A549 (cell line): Measurements from ENCODE around the gene OR5T3.

Experiments
- BHLHE40 ChIP-seq: IDR thresholded peaks from 2 replicates; pipeline ENCODE4 v1.6.1; 2012; ENCODE audit warnings: low read depth, low read length, inconsistent platforms
- CHD4 ChIP-seq: fragments of 200-600 bp; sonication (generic); IDR thresholded peaks from 2 replicates; pipeline ENCODE4 v1.6.1; 2016; ENCODE audit warnings: antibody characterized with exemption, mild to moderate bottlenecking, borderline replicate concordance
- CTCF ChIP-seq: fragments of >200 bp; sonication (Bioruptor Twin); formaldehyde crosslinking; IDR thresholded peaks from 3 replicates; pipeline ENCODE4 v1.5.1; 2016
- HDAC2 ChIP-seq: fragments of 200-600 bp; sonication (generic); IDR thresholded peaks from 2 replicates; pipeline ENCODE4 v1.6.1; 2016
- KDM1A ChIP-seq: fragments of 200-600 bp; sonication (generic); IDR thresholded peaks from 2 replicates; pipeline ENCODE4 v1.6.1; 2016; ENCODE audit warnings: low read depth, mild to moderate bottlenecking
- NFE2L2 ChIP-seq: fragments of 150-350 bp; conservative IDR thresholded peaks from 2 replicates; pipeline ENCODE4 v1.6.1; 2014; ENCODE audit warnings: low read length
- NR3C1 ChIP-seq: fragments of >200 bp; sonication (Bioruptor Twin); formaldehyde crosslinking; IDR thresholded peaks from 3 replicates; pipeline ENCODE4 v1.6.1; 2017
- POLR2A ChIP-seq: IDR thresholded peaks from 2 replicates; pipeline ENCODE4 v1.6.1; 2012; ENCODE audit warnings: mild to moderate bottlenecking, low read length
- POLR2AphosphoS2 ChIP-seq: conservative IDR thresholded peaks from 2 replicates; pipeline ENCODE4 v1.6.1; 2012; ENCODE audit warnings: low read length, improper control_type of control experiment, inconsistent platforms
- RAD21 ChIP-seq, 2 experiments: fragments of >200 bp in 1 of 2; sonication (Bioruptor Twin) in 1 of 2; formaldehyde crosslinking in 1 of 2; IDR thresholded peaks in 1 of 2; conservative IDR thresholded peaks in 1 of 2; 2 replicates in 1 of 2; 3 replicates in 1 of 2; pipeline ENCODE4 v1.6.1; 2012 to 2018; ENCODE audit warnings: inconsistent platforms in 1 of 2
- RCOR1 ChIP-seq: fragments of 150-350 bp; IDR thresholded peaks from 2 replicates; pipeline ENCODE4 v1.6.1; 2014; ENCODE audit warnings: antibody characterized with exemption, low read length, low read depth
- SMC3 ChIP-seq: fragments of >200 bp; sonication (Bioruptor Twin); formaldehyde crosslinking; IDR thresholded peaks from 3 replicates; pipeline ENCODE4 v1.6.1; 2018; ENCODE audit warnings: inconsistent platforms
- TF ChIP-seq, protein P1 (sequence below): fragments of >200 bp; sonication (Bioruptor Twin); formaldehyde crosslinking; IDR thresholded peaks from 3 replicates; pipeline ENCODE4 v1.6.1; 2016
- TF ChIP-seq, protein P2 (sequence below): IDR thresholded peaks from 2 replicates; pipeline ENCODE4 v1.6.1; 2012

- no peak for TF ChIP-seq NFE2L2
- TF ChIP-seq, protein P1, sequence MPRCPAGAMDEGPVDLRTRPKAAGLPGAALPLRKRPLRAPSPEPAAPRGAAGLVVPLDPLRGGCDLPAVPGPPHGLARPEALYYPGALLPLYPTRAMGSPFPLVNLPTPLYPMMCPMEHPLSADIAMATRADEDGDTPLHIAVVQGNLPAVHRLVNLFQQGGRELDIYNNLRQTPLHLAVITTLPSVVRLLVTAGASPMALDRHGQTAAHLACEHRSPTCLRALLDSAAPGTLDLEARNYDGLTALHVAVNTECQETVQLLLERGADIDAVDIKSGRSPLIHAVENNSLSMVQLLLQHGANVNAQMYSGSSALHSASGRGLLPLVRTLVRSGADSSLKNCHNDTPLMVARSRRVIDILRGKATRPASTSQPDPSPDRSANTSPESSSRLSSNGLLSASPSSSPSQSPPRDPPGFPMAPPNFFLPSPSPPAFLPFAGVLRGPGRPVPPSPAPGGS = no peak
- no peak for TF ChIP-seq BHLHE40
- TF ChIP-seq POLR2A = no peak
- no peak for TF ChIP-seq CTCF
- TF ChIP-seq SMC3 = no peak
- TF ChIP-seq, protein P2, sequence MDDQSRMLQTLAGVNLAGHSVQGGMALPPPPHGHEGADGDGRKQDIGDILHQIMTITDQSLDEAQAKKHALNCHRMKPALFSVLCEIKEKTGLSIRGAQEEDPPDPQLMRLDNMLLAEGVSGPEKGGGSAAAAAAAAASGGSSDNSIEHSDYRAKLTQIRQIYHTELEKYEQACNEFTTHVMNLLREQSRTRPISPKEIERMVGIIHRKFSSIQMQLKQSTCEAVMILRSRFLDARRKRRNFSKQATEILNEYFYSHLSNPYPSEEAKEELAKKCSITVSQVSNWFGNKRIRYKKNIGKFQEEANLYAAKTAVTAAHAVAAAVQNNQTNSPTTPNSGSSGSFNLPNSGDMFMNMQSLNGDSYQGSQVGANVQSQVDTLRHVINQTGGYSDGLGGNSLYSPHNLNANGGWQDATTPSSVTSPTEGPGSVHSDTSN = no peak
- TF ChIP-seq CHD4 = no peak
- TF ChIP-seq RAD21 (conservative IDR thresholded peaks at IDR 0.05 in 1 of 2, IDR thresholded peaks at IDR 0.05 in 1 of 2) = no peak
- TF ChIP-seq RCOR1 = no peak
- TF ChIP-seq KDM1A = no peak
- TF ChIP-seq HDAC2 = no peak
- TF ChIP-seq NR3C1 = no peak
- TF ChIP-seq POLR2AphosphoS2 = no peak
These were observed 37.5 kb upstream of the OR5T3 start for GRCh38 chr11:56214537-56214936.
